ENCODE results near the gene CCT3.

The CCT3 gene

GRCh38 chr1:156308078-156308477 lies 30.0 kb downstream of the CCT3 start:
- Histone ChIP-seq H3F3A (ENCODE audit: insufficient read depth) (peaks cover 15% of the 10 kb centered on the region; the same call in 1 of the 2 replicates), H3K27me3 (ENCODE audit: low read length) (no peaks in the 10 kb centered on the region), H3K79me2 (ENCODE audit: insufficient read depth, low read length) (no peaks in the 10 kb centered on the region), H3K4me2 (ENCODE audit: low read depth, low read length, poor library complexity, severe bottlenecking) (no peak overlapping the region), H3K9ac (ENCODE audit: low read length) (no peak overlapping the region), H3K27ac (ENCODE audit: low read depth, low read length) (no peak overlapping the region), H3K4me3 (ENCODE audit: insufficient read depth, low read length, poor library complexity, severe bottlenecking) (no peak overlapping the region), H2AFZ (ENCODE audit: low read depth, low read length, severe bottlenecking) (no peak overlapping the region), H3K9me3 (ENCODE audit: insufficient read depth, low read length) (no peaks in the 10 kb centered on the region), H4K20me1 (ENCODE audit: low read depth, low read length) (no peaks in the 10 kb centered on the region), H3K36me3 (ENCODE audit: low read length) (peaks cover 38% of the 10 kb centered on the region; the same call in 1 of the 2 replicates), H3K9me2 (replicated peaks; ENCODE audit: insufficient read depth, low read length) (no peaks in the 10 kb centered on the region)
- no peak for TF ChIP-seq EZH2phosphoT487 (conservative IDR thresholded peaks at IDR 0.05; ENCODE audit: low read length)
- no peak for TF ChIP-seq CTCF (IDR thresholded peaks at IDR 0.05; ENCODE audit: insufficient read depth, low read length, poor library complexity, severe bottlenecking)

- no peaks in the 10 kb centered on the region for H3K9me3 ChIP-seq (ENCODE audit: insufficient read depth, low read length)
- no peak overlapping the region for H3K9ac ChIP-seq (ENCODE audit: low read length)
- peaks cover 21% of the 10 kb centered on the region; the same call in 1 of the 2 replicates for H3K36me3 ChIP-seq (ENCODE audit: low read length)
- no peak overlapping the region for H3K27ac ChIP-seq (ENCODE audit: low read depth, low read length)
- no peaks in the 10 kb centered on the region for H3K27me3 ChIP-seq (ENCODE audit: low read length)
- no peak overlapping the region for H2AFZ ChIP-seq (ENCODE audit: low read depth, low read length, severe bottlenecking)
- H3K79me2 ChIP-seq (ENCODE audit: insufficient read depth, low read length): no peaks in the 10 kb centered on the region
- TF ChIP-seq EZH2phosphoT487 (conservative IDR thresholded peaks at IDR 0.05; ENCODE audit: low read length): no peak
- no peak for TF ChIP-seq CTCF (IDR thresholded peaks at IDR 0.05; ENCODE audit: insufficient read depth, low read length, poor library complexity, severe bottlenecking)
- H3F3A ChIP-seq (ENCODE audit: insufficient read depth): peaks cover 20% of the 10 kb centered on the region; the same call in 1 of the 2 replicates
- H3K4me2 ChIP-seq (ENCODE audit: low read depth, low read length, poor library complexity, severe bottlenecking): no peak overlapping the region
- no peaks in the 10 kb centered on the region for H4K20me1 ChIP-seq (ENCODE audit: low read depth, low read length)
- H3K4me3 ChIP-seq (ENCODE audit: insufficient read depth, low read length, poor library complexity, severe bottlenecking): no peak overlapping the region
- no peaks in the 10 kb centered on the region for H3K9me2 ChIP-seq (replicated peaks; ENCODE audit: insufficient read depth, low read length)
These were observed 32.9 kb downstream of the CCT3 start for GRCh38 chr1:156305215-156305614.

GRCh38 chr1:156303241-156303640 lies 34.9 kb downstream of the CCT3 start:
- peaks cover 8% of the 10 kb centered on the region; the same call in 1 of the 2 replicates for H3K36me3 ChIP-seq (ENCODE audit: low read length)
- H3K4me2 ChIP-seq (ENCODE audit: low read depth, low read length, poor library complexity, severe bottlenecking): no peak overlapping the region
- no peaks in the 10 kb centered on the region for H4K20me1 ChIP-seq (ENCODE audit: low read depth, low read length)
- no peaks in the 10 kb centered on the region for H3K9me3 ChIP-seq (ENCODE audit: insufficient read depth, low read length)
- H3K27ac ChIP-seq (ENCODE audit: low read depth, low read length): no peak overlapping the region
- no peak for TF ChIP-seq CTCF (IDR thresholded peaks at IDR 0.05; ENCODE audit: insufficient read depth, low read length, poor library complexity, severe bottlenecking)
- no peak for TF ChIP-seq EZH2phosphoT487 (conservative IDR thresholded peaks at IDR 0.05; ENCODE audit: low read length)
- peaks cover 17% of the 10 kb centered on the region; the same call in 1 of the 2 replicates for H3F3A ChIP-seq (ENCODE audit: insufficient read depth)
- H3K4me3 ChIP-seq (ENCODE audit: insufficient read depth, low read length, poor library complexity, severe bottlenecking): no peak overlapping the region
- no peak overlapping the region for H2AFZ ChIP-seq (ENCODE audit: low read depth, low read length, severe bottlenecking)
- H3K27me3 ChIP-seq (ENCODE audit: low read length): no peaks in the 10 kb centered on the region
- H3K79me2 ChIP-seq (ENCODE audit: insufficient read depth, low read length): no peaks in the 10 kb centered on the region
- H3K9me2 ChIP-seq (replicated peaks; ENCODE audit: insufficient read depth, low read length): no peaks in the 10 kb centered on the region
- H3K9ac ChIP-seq (ENCODE audit: low read length): no peak overlapping the region

Measured in SU-DHL-6 (cell line).